Chondrocyte (in vitro differentiated cells): ENCODE data around the gene PLA2G12B. TPM values are rescaled to one million over a fixed set of nuclear protein-coding genes. Genes with fewer than 3 reads are reported as not detected.
A peak's percentile ranks its signal among the peaks of the same experiment; 100 is the strongest.
"Not testable (repeated sequence)": the region's sequence is repeated elsewhere in the genome, so short reads cannot be mapped to it uniquely, and the experiment has no call there.

Experiments
- DNase-seq: peaks from one replicate; pipeline ENCODE4 v3.0.0; 2021; ENCODE audit warnings: mixed read lengths, low spot score
- H3K27ac Mint-ChIP-seq: one replicate; pipeline ENCODE4 v1.8.0; 2021; ENCODE audit warnings: mild to moderate bottlenecking, moderate library complexity, mixed read lengths; ENCODE audit not compliant: unreplicated experiment
- H3K27me3 Mint-ChIP-seq: 2 replicates; pipeline ENCODE4 v1.8.0; 2021; ENCODE audit warnings: low read depth, mixed read lengths
- H3K36me3 Mint-ChIP-seq: 2 replicates; pipeline ENCODE4 v1.8.0; 2021; ENCODE audit warnings: low read depth, mixed read lengths
- H3K4me1 Mint-ChIP-seq: 2 replicates; pipeline ENCODE4 v1.8.0; 2021; ENCODE audit warnings: low read depth, mild to moderate bottlenecking, mixed read lengths
- H3K4me3 Mint-ChIP-seq: one replicate; pipeline ENCODE4 v1.8.0; 2021; ENCODE audit warnings: mild to moderate bottlenecking, moderate library complexity, mixed read lengths; ENCODE audit not compliant: unreplicated experiment
- H3K9me3 Mint-ChIP-seq: 2 replicates; pipeline ENCODE4 v1.8.0; 2021; ENCODE audit warnings: low read depth, mixed read lengths
- CTCF ChIP-seq: fragments of 200-600 bp; sonication (generic); IDR thresholded peaks from 2 replicates; pipeline ENCODE4 v1.5.0; 2021; ENCODE audit warnings: antibody characterized with exemption, mild to moderate bottlenecking, moderate library complexity
- long read RNA-seq: library from polyadenylated mRNA; stranded (forward); transcript quantifications from one replicate; pipeline ENCODE4 v2.0.0, GENCODE V29; 2021
- total RNA-seq: library from RNA; stranded (reverse); gene quantifications from 3 replicates; pipeline ENCODE4 v1.2.1, GENCODE V29; 2021

Gene PLA2G12B, protein sequence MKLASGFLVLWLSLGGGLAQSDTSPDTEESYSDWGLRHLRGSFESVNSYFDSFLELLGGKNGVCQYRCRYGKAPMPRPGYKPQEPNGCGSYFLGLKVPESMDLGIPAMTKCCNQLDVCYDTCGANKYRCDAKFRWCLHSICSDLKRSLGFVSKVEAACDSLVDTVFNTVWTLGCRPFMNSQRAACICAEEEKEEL
- total RNA-seq, result not detected in 3 replicates
- long read RNA-seq, result 0 reads

DNA sequence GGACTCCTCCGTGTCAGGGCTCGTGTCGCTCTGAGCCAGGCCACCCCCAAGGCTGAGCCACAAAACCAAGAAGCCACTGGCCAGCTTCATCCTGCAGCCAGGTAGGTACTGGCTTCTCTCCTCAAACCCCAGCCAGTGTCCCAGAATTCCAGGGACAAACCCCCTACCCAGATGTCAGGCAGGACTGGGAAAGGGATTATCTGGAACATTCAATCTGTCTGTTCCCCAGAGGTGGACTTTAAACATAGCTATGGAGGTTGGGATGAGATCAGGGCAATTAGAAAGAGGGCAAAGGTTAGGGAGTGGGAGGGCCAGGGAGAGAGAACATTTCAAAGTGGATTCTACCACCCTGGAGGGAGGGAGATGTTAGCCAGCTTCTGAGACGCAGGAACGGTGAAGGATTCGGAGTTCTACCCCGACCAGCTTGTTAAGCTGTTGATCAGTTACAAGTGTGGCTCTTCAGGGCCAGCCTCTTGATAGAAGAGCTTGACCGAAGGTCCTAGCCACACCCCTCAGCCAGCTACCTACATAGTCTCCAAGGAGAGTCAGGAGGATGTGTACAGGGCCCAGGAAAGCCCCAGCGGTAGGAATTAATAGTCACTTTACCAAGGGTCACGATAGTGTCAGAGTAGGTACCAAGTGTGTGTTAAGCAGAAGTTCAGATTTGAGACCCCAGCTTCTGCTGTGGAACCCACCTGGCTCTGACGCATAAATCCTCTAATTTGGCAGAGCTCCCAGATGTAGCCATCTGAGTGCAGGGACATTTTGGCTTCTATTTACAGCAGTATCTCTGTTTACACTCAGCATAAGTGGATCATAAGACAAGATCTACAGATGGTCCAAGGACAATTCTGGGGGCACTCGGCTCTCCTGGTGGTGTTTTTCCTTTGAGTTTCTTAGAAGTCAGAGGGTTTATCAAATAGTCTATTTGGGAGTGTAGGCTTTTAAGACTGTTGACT lies at the start of gene PLA2G12B:
TSS of gene PLA2G12B (minus strand) at position 211 of the 959 bp plus-strand sequence. CDS start at position 90, 121 bp downstream.
- no peaks in the 10 kb centered on the region for H3K9me3 Mint-ChIP-seq
- no peaks in the 10 kb centered on the region for H3K36me3 Mint-ChIP-seq
- no peaks in the 10 kb centered on the region for H3K27me3 Mint-ChIP-seq
- no peak within 1 kb of the TSS for H3K4me3 Mint-ChIP-seq
- H3K27ac Mint-ChIP-seq, result no peak within 1 kb of the TSS
- DNase-seq, result no peak
- no peak for TF ChIP-seq CTCF
- H3K4me1 Mint-ChIP-seq, result no peaks in the 10 kb centered on the region

- H3K4me3 Mint-ChIP-seq, result no peak overlapping the region
- no peaks in the 10 kb centered on the region for H3K27me3 Mint-ChIP-seq
- H3K36me3 Mint-ChIP-seq, result peaks cover 29% of the 10 kb centered on the region
- H3K27ac Mint-ChIP-seq, result no peak overlapping the region
- H3K9me3 Mint-ChIP-seq, result peaks cover 8% of the 10 kb centered on the region
- DNase-seq, result no peak
- TF ChIP-seq CTCF, result no peak
- no peaks in the 10 kb centered on the region for H3K4me1 Mint-ChIP-seq
Measured at GRCh38 chr10:73003822-73004221, 49.2 kb upstream of the PLA2G12B start.

- no peak for DNase-seq
- Mint-ChIP-seq H3K27ac (peak overlapping the region; percentile 66), H3K27me3 (no peaks in the 10 kb centered on the region), H3K4me3 (no peak overlapping the region), H3K4me1 (no peaks in the 10 kb centered on the region), H3K36me3 (peaks cover 24% of the 10 kb centered on the region), H3K9me3 (peaks cover 12% of the 10 kb centered on the region)
- TF ChIP-seq CTCF, result no peak
Measured at GRCh38 chr10:73000973-73001372, 46.4 kb upstream of the PLA2G12B start.

GRCh38 chr10:72997099-72997498 lies 42.5 kb upstream of the PLA2G12B start:
- Mint-ChIP-seq H3K27me3 (no peaks in the 10 kb centered on the region), H3K36me3 (peaks cover 40% of the 10 kb centered on the region), H3K9me3 (peaks cover 28% of the 10 kb centered on the region), H3K4me3 (no peak overlapping the region), H3K27ac (no peak overlapping the region), H3K4me1 (no peaks in the 10 kb centered on the region)
- TF ChIP-seq CTCF, result no peak
- no peak for DNase-seq

DNA sequence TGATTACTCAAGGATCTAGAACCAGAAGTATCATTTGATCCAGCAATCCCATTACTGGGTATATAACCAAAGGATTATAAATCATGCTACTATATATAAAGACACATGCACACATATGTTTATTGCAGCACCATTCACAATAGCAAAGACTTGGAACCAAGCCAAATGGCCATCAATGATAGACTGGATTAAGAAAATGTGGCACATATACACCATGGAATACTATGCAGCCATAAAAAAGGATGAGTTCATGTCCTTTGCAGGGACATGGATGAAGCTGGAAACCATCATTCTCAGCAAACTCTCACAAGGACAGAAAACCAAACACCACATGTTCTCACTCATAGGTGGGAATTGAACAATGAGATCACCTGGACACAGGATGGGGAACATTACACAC lies 40.9 kb upstream of the PLA2G12B start:
- not testable (repeated sequence) for H3K4me3 Mint-ChIP-seq
- peaks cover 38% of the 10 kb centered on the region for H3K36me3 Mint-ChIP-seq

DNA sequence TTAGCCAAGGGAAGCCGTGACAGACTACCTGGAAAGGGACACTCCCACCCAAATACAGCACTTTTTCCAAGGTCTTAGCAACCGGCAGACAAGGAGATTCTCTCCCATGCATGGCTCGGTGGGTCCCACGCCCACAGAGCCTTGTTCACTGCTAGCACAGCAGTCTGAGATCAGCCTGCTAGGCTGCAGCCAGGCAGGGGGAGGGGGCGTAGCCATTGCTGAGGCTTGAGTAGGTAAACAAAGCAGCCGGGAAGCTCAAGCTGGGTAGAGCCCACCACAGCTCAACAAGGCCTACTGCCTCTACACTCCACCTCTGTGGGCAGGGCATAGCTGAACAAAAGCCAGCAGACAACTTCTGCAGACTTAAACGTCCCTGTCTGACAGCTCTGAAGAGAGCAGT lies 35.2 kb upstream of the PLA2G12B start:
- not testable (repeated sequence) for H3K27ac Mint-ChIP-seq, H3K4me1 Mint-ChIP-seq, H3K4me3 Mint-ChIP-seq, DNase-seq, H3K27me3 Mint-ChIP-seq
- Mint-ChIP-seq H3K36me3 (peaks cover 28% of the 10 kb centered on the region), H3K9me3 (peaks cover 15% of the 10 kb centered on the region)

More for the DNA sequence above, 40.9 kb upstream of the PLA2G12B start:
- not testable (repeated sequence) for H3K27me3 Mint-ChIP-seq, DNase-seq, H3K4me1 Mint-ChIP-seq, H3K27ac Mint-ChIP-seq
- peaks cover 29% of the 10 kb centered on the region for H3K9me3 Mint-ChIP-seq

- DNase-seq, H3K27ac Mint-ChIP-seq, H3K4me3 Mint-ChIP-seq, H3K4me1 Mint-ChIP-seq, H3K27me3 Mint-ChIP-seq: not testable (repeated sequence)
- Mint-ChIP-seq H3K9me3 (peaks cover 19% of the 10 kb centered on the region), H3K36me3 (peaks cover 13% of the 10 kb centered on the region)
Measured at GRCh38 chr10:72984618-72985017, 30.0 kb upstream of the PLA2G12B start.
